Panc1 (cell line): ENCODE results near the gene GFRA1. TPM values are rescaled to one million over a fixed set of nuclear protein-coding genes. Genes with fewer than 3 reads are reported as not detected.

ENCODE experiments used
- ATAC-seq: fragments of 200-7000 bp; cut with Tn5 transposase; 2 replicates; pipeline ENCODE4 v1.9.1; 2020; ENCODE audit warnings: mild to moderate bottlenecking, moderate library complexity
- BruUV-seq: library from RNA; stranded (reverse); fragments of 400-500 nt; replicated peaks from 2 replicates; lab custom pipeline; 2021; lab: Mats Ljungman, UMichigan
- CTCF ChIA-PET: fragments of 300-600 bp; sonication (Branson Sonifier 250); formaldehyde crosslinking; loops from one replicate; lab custom pipeline; 2022; ENCODE audit warnings: antibody characterized with exemption; lab: Charles Lee
- POLR2A ChIA-PET: fragments of 300-600 bp; sonication (Branson Sonifier 250); formaldehyde crosslinking; loops from one replicate; lab custom pipeline; 2022; ENCODE audit warnings: antibody characterized with exemption; lab: Charles Lee
- DNase-seq: peaks from one replicate; pipeline ENCODE4 v3.0.0-alpha.2; 2010; ENCODE audit warnings: low read depth, low spot score
- H3K27ac ChIP-seq: 2 replicates; pipeline ENCODE4 v1.5.1; 2011; ENCODE audit warnings: mild to moderate bottlenecking, low read length, inconsistent platforms
- H3K27me3 ChIP-seq: fragments of 200-500 bp; sonication (Bioruptor generic); 2 replicates; pipeline ENCODE4 v1.6.0; 2014; ENCODE audit warnings: low read length, inconsistent platforms; ENCODE audit not compliant: control insufficient read depth, insufficient read depth
- H3K36me3 ChIP-seq: fragments of 200-500 bp; sonication (Bioruptor generic); 2 replicates; pipeline ENCODE4 v1.5.1; 2014; ENCODE audit warnings: inconsistent platforms, mild to moderate bottlenecking, low read length, moderate library complexity; ENCODE audit not compliant: control insufficient read depth, insufficient read depth
- H3K4me1 ChIP-seq: 2 replicates; pipeline ENCODE4 v1.5.1; 2011; ENCODE audit warnings: inconsistent platforms, mild to moderate bottlenecking, low read length, moderate library complexity; ENCODE audit not compliant: control insufficient read depth, insufficient read depth
- H3K4me3 ChIP-seq, 2 experiments: 2 replicates each; pipeline ENCODE4 v1.5.1; 2011 to 2012; ENCODE audit warnings: low read depth in 2 of 2, low read length in 2 of 2, mild to moderate bottlenecking in 2 of 2, inconsistent platforms in 1 of 2, moderate library complexity in 1 of 2
- H3K9me3 ChIP-seq: fragments of 200-500 bp; sonication (Bioruptor generic); 2 replicates; pipeline ENCODE4 v1.5.1; 2014; ENCODE audit warnings: low read depth, mild to moderate bottlenecking, inconsistent platforms, low read length, moderate library complexity; ENCODE audit not compliant: control insufficient read depth, insufficient read depth
- CTCF ChIP-seq: fragments of 450-650 bp; IDR thresholded peaks from 2 replicates; pipeline ENCODE4 v1.5.1; 2017; ENCODE audit warnings: mild to moderate bottlenecking
- POLR2AphosphoS5 ChIP-seq: IDR thresholded peaks from 2 replicates; pipeline ENCODE4 v1.6.1; 2012; ENCODE audit warnings: mild to moderate bottlenecking, low read depth, low read length, moderate library complexity
- REST ChIP-seq, 2 experiments: IDR thresholded peaks; 2 replicates each; pipeline ENCODE4 v1.6.1; 2011 to 2012; ENCODE audit warnings: low read depth in 2 of 2, control low read depth in 1 of 2, low read length in 1 of 2, mild to moderate bottlenecking in 1 of 2, moderate library complexity in 1 of 2; ENCODE audit not compliant: insufficient read depth in 1 of 2
- SIN3A ChIP-seq: IDR thresholded peaks from 2 replicates; pipeline ENCODE4 v1.6.1; 2012; ENCODE audit warnings: low read depth, mild to moderate bottlenecking, low read length, moderate library complexity, borderline replicate concordance; ENCODE audit not compliant: insufficient read depth
- TCF7L2 ChIP-seq: IDR thresholded peaks from 2 replicates; pipeline ENCODE4 v1.6.1; 2011; ENCODE audit warnings: mild to moderate bottlenecking, low read depth, low read length, inconsistent platforms
- in situ Hi-C: cut with HindIII; loops from 2 replicates; pipeline ENCODE4 v1.10.0; 2016; ENCODE audit warnings: low sequenced_read_pairs, low pct_unique_long_range_greater_than_20kb
- intact Hi-C: fragments of 100-400 bp; cut with micrococcal nuclease; formaldehyde crosslinking; loops from one replicate; pipeline ENCODE4 v1.10.0; 2022; ENCODE audit not compliant: unreplicated experiment
- total RNA-seq: library from RNA; stranded (reverse); gene quantifications from one replicate; pipeline ENCODE4 v1.2.1, GENCODE V29; 2021; ENCODE audit not compliant: unreplicated experiment

Gene GFRA1
- total RNA-seq, 1 experiment from 2014 or later, result 0.10 TPM

GRCh38 chr10:116143673-116144222 lies 129.3 kb downstream of the GFRA1 start:
- intact Hi-C loops, result no loop called here
- in situ Hi-C loops, result no loop called here
- ChIA-PET POLR2A (no interaction called here), CTCF (no interaction called here)
- no TSS peak for BruUV-seq
- TF ChIP-seq POLR2AphosphoS5, result no peak
- no peak for TF ChIP-seq REST (IDR thresholded peaks at IDR 0.05; ENCODE audit: insufficient read depth in 1 of 2, low read depth in 2 of 2, low read length in 1 of 2)
- TF ChIP-seq TCF7L2, result no peak
- TF ChIP-seq SIN3A, result no peak
- TF ChIP-seq CTCF, result no peak
- Histone ChIP-seq H3K4me1 (no peaks in the 10 kb centered on the region), H3K4me3 (no peak overlapping the region), H3K36me3 (no peaks in the 10 kb centered on the region), H3K27me3 (peaks cover 3% of the 10 kb centered on the region), H3K27ac (no peak overlapping the region), H3K9me3 (no peaks in the 10 kb centered on the region)
- DNase-seq (no peak), ATAC-seq (no peak)

GRCh38 chr10:116141855-116142254 lies 131.2 kb downstream of the GFRA1 start:
- Histone ChIP-seq H3K9me3 (no peaks in the 10 kb centered on the region), H3K4me1 (no peaks in the 10 kb centered on the region), H3K36me3 (no peaks in the 10 kb centered on the region), H3K27ac (no peak overlapping the region), H3K27me3 (peaks cover 3% of the 10 kb centered on the region), H3K4me3 (no peak overlapping the region)
- DNase-seq (no peak), ATAC-seq (no peak)
- intact Hi-C loops, result no loop called here
- BruUV-seq, result no TSS peak
- CTCF ChIA-PET, result no interaction called here
- POLR2A ChIA-PET, result no interaction called here
- in situ Hi-C loops, result no loop called here
- TF ChIP-seq POLR2AphosphoS5, result no peak
- no peak for TF ChIP-seq TCF7L2

GRCh38 chr10:116141246-116141645 lies 131.8 kb downstream of the GFRA1 start:
- in situ Hi-C loops, result no loop called here
- ATAC-seq, result no peak
- H3K27me3 ChIP-seq, result peaks cover 3% of the 10 kb centered on the region
- no peaks in the 10 kb centered on the region for H3K4me1 ChIP-seq
- no peaks in the 10 kb centered on the region for H3K36me3 ChIP-seq
- ChIA-PET CTCF (no interaction called here), POLR2A (no interaction called here)
- no TSS peak for BruUV-seq
- no peak overlapping the region for H3K27ac ChIP-seq
- H3K9me3 ChIP-seq, result no peaks in the 10 kb centered on the region
- intact Hi-C loops, result no loop called here
- no peak for DNase-seq
- no peak for TF ChIP-seq TCF7L2
- no peak for TF ChIP-seq POLR2AphosphoS5
- TF ChIP-seq SIN3A, result no peak
- TF ChIP-seq REST (IDR thresholded peaks at IDR 0.05; ENCODE audit: insufficient read depth in 1 of 2, low read depth in 2 of 2, low read length in 1 of 2), result no peak
- TF ChIP-seq CTCF, result no peak
- no peak overlapping the region for H3K4me3 ChIP-seq
